Mammary epithelial cell (primary cell): Measurements from ENCODE around the gene MED19.

Experiments
- CTCF ChIP-seq, 2 donors: IDR thresholded peaks in 1 of 2; conservative IDR thresholded peaks in 1 of 2; 2 replicates each; pipeline ENCODE4 v1.5.1; 2011 to 2012; ENCODE audit warnings: inconsistent platforms in 2 of 2, low read length in 2 of 2, mild to moderate bottlenecking in 2 of 2, control low read depth in 1 of 2, low read depth in 1 of 2; ENCODE audit not compliant: insufficient read depth in 1 of 2; ENCODE audit errors: extremely low read depth in 1 of 2
- EZH2 ChIP-seq: IDR thresholded peaks from 2 replicates; pipeline ENCODE4 v1.6.1; 2012; ENCODE audit warnings: low read length, inconsistent platforms, borderline replicate concordance

- TF ChIP-seq CTCF (conservative IDR thresholded peaks at IDR 0.05 in 1 of 2, IDR thresholded peaks at IDR 0.05 in 1 of 2; ENCODE audit: extremely low read depth in 1 of 2, insufficient read depth in 1 of 2, low read depth in 1 of 2, low read length in 2 of 2): no peak
- no peak for TF ChIP-seq EZH2
Observed at GRCh38 chr11:57659669-57660068, 52.3 kb downstream of the MED19 start.
